Measurements from ENCODE around the gene CD52. TPM values are rescaled to one million over a fixed set of nuclear protein-coding genes. Genes with fewer than 3 reads are reported as not detected.

The CD52 gene
- total RNA-seq, 1 experiment from 2014 or later, result 1.2 TPM

DNA sequence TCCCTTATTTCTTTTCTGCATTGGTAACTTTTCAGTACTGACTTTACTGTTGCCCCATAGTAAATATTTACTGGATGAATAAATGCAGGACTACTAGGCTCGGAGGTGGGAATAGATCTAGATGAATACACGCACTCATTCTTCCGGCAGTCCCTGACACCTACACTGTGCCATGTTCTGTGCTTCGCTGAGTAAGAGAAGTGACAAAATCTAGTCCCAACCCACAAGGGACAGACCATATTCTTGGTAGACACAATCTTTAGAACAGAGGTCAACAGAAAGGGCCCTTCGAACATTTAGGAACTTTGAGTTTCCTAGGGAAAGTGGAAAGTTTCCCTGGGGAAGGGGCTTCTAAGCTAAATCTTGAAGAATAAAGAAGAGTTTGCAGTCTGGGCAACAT is 3.3 kb upstream of the CD52 start:
- Histone ChIP-seq H3K4me3 (no peak overlapping the region), H3K27ac (no peak overlapping the region), H3K27me3 (ENCODE audit: insufficient read depth, low read depth) (no peaks in the 10 kb centered on the region), H3K79me2 (ENCODE audit: low read depth) (no peaks in the 10 kb centered on the region), H3F3A (ENCODE audit: insufficient read depth, low read depth) (no peaks in the 10 kb centered on the region), H3K36me3 (ENCODE audit: low read depth) (no peaks in the 10 kb centered on the region), H3K4me2 (no peak overlapping the region), H4K20me1 (ENCODE audit: insufficient read depth) (no peaks in the 10 kb centered on the region), H3K9me2 (ENCODE audit: insufficient read depth) (no peaks in the 10 kb centered on the region), H2AFZ (no peak overlapping the region), H3K4me1 (replicated peaks; ENCODE audit: insufficient read depth) (0 out of 2 replicates have a peak, but pooled peaks cover 5% of the 10 kb centered on the region), H3K9me3 (ENCODE audit: insufficient read depth, low read depth) (no peaks in the 10 kb centered on the region)
- BruUV-seq (replicated peaks), result no TSS peak
- intact Hi-C loops (cut with micrococcal nuclease; ENCODE audit: unreplicated experiment), result no loop called here
- ChIA-PET CTCF (no interaction called here), POLR2A (ENCODE audit: unreplicated experiment) (interaction anchor here (0.6 kb wide), 1 partner anchor 15 kb away, joined by 22 read pairs; no protein-coding TSS in a partner anchor)
- no peak for DNase-seq
- TF ChIP-seq EZH2 (IDR thresholded peaks at IDR 0.05; ENCODE audit: low read depth), result no peak
- TF ChIP-seq, protein P1, sequence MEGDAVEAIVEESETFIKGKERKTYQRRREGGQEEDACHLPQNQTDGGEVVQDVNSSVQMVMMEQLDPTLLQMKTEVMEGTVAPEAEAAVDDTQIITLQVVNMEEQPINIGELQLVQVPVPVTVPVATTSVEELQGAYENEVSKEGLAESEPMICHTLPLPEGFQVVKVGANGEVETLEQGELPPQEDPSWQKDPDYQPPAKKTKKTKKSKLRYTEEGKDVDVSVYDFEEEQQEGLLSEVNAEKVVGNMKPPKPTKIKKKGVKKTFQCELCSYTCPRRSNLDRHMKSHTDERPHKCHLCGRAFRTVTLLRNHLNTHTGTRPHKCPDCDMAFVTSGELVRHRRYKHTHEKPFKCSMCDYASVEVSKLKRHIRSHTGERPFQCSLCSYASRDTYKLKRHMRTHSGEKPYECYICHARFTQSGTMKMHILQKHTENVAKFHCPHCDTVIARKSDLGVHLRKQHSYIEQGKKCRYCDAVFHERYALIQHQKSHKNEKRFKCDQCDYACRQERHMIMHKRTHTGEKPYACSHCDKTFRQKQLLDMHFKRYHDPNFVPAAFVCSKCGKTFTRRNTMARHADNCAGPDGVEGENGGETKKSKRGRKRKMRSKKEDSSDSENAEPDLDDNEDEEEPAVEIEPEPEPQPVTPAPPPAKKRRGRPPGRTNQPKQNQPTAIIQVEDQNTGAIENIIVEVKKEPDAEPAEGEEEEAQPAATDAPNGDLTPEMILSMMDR (conservative IDR thresholded peaks at IDR 0.05), result no peak

GRCh38 chr1:26315874-26316850 is 1.6 kb upstream of the CD52 start:
- H3K36me3 ChIP-seq (ENCODE audit: low read depth), result no peaks in the 10 kb centered on the region
- H3K79me2 ChIP-seq (ENCODE audit: low read depth), result no peaks in the 10 kb centered on the region
- no peak for DNase-seq
- no peaks in the 10 kb centered on the region for H3K27me3 ChIP-seq (ENCODE audit: insufficient read depth, low read depth)
- H4K20me1 ChIP-seq (ENCODE audit: insufficient read depth), result no peaks in the 10 kb centered on the region
- no peak overlapping the region for H3K4me3 ChIP-seq
- no peak overlapping the region for H2AFZ ChIP-seq
- no peak overlapping the region for H3K27ac ChIP-seq
- BruUV-seq (replicated peaks), result no TSS peak
- 0 out of 2 replicates have a peak, but pooled peaks cover 5% of the 10 kb centered on the region for H3K4me1 ChIP-seq (replicated peaks; ENCODE audit: insufficient read depth)
- POLR2A ChIA-PET (ENCODE audit: unreplicated experiment), result no interaction called here
- H3K9me2 ChIP-seq (ENCODE audit: insufficient read depth), result no peaks in the 10 kb centered on the region
- H3F3A ChIP-seq (ENCODE audit: insufficient read depth, low read depth), result no peaks in the 10 kb centered on the region
- H3K9me3 ChIP-seq (ENCODE audit: insufficient read depth, low read depth), result no peaks in the 10 kb centered on the region
- CTCF ChIA-PET, result interaction anchor here (0.6 to 0.7 kb wide), 3 partner anchors 30 to 420 kb away, joined by 6 to 9 read pairs (median 9); no protein-coding TSS in a partner anchor
- no peak overlapping the region for H3K4me2 ChIP-seq
- intact Hi-C loops (cut with micrococcal nuclease; ENCODE audit: unreplicated experiment), result no loop called here
- TF ChIP-seq, protein P1 (conservative IDR thresholded peaks at IDR 0.05), result no peak
- no peak for TF ChIP-seq EZH2 (IDR thresholded peaks at IDR 0.05; ENCODE audit: low read depth)

GRCh38 chr1:26317146-26317545 is 612 bp upstream of the CD52 start:
- Histone ChIP-seq H4K20me1 (ENCODE audit: insufficient read depth) (no peaks in the 10 kb centered on the region), H3F3A (ENCODE audit: insufficient read depth, low read depth) (no peaks in the 10 kb centered on the region), H3K4me2 (no peak overlapping the region), H3K27ac (no peak overlapping the region), H3K79me2 (ENCODE audit: low read depth) (no peaks in the 10 kb centered on the region), H3K36me3 (ENCODE audit: low read depth) (no peaks in the 10 kb centered on the region), H3K9me2 (ENCODE audit: insufficient read depth) (no peaks in the 10 kb centered on the region), H3K9me3 (ENCODE audit: insufficient read depth, low read depth) (no peaks in the 10 kb centered on the region), H3K4me1 (replicated peaks; ENCODE audit: insufficient read depth) (0 out of 2 replicates have a peak, but pooled peaks cover 5% of the 10 kb centered on the region), H2AFZ (no peak overlapping the region), H3K4me3 (no peak overlapping the region), H3K27me3 (ENCODE audit: insufficient read depth, low read depth) (no peaks in the 10 kb centered on the region)
- no TSS peak for BruUV-seq (replicated peaks)
- ChIA-PET CTCF (interaction anchor here (0.6 to 0.7 kb wide), 3 partner anchors 31 to 421 kb away, joined by 6 to 9 read pairs (median 9); no protein-coding TSS in a partner anchor), POLR2A (ENCODE audit: unreplicated experiment) (no interaction called here)
- TF ChIP-seq EZH2 (IDR thresholded peaks at IDR 0.05; ENCODE audit: low read depth), result no peak
- TF ChIP-seq, protein P1 (conservative IDR thresholded peaks at IDR 0.05), result no peak
- intact Hi-C loops (cut with micrococcal nuclease; ENCODE audit: unreplicated experiment), result no loop called here
- DNase-seq, result no peak

Data from PC-9 (cell line).